Motor neuron (in vitro differentiated cells): Measurements from ENCODE around the gene MOCOS. TPM values are rescaled to one million over a fixed set of nuclear protein-coding genes. Genes with fewer than 3 reads are reported as not detected.

Experiments used
- ATAC-seq, 8 experiments: fragments of 200-7000 bp; cut with Tn5 transposase; replicated peaks in 6 of 8; 2 replicates each; pipeline ENCODE4 v1.8.0; 2021; ENCODE audit warnings: mild to moderate bottlenecking in 8 of 8, moderate library complexity in 8 of 8
- H3K27ac ChIP-seq, 2 donors: fragments of 250-450 bp; sonication (Bioruptor Pico); 2 replicates each; pipeline ENCODE4 v1.9.0; 2021; ENCODE audit warnings: antibody characterized with exemption in 2 of 2, mild to moderate bottlenecking in 2 of 2, moderate library complexity in 1 of 2
- H3K4me1 ChIP-seq, 2 donors: fragments of 250-450 bp; sonication (Bioruptor Pico); replicated peaks in 1 of 2; 2 replicates each; pipeline ENCODE4 v1.6.1; 2021; ENCODE audit warnings: antibody characterized with exemption in 2 of 2, mild to moderate bottlenecking in 2 of 2, moderate library complexity in 1 of 2
- H3K4me3 ChIP-seq, 5 donors: fragments of 250-450 bp; sonication (Bioruptor Pico); 2 replicates each; pipeline ENCODE4 v1.9.0; 2021; ENCODE audit warnings: antibody characterized with exemption in 5 of 5, mild to moderate bottlenecking in 5 of 5, moderate library complexity in 4 of 5
- WGBS, 10 experiments: fragments of 450-650 bp; shearing (Covaris generic); methylation state at CpG; one replicate each; pipeline ENCODE4 v1.0.0; 2022; 5-methylcytosine and 5-hydroxymethylcytosine counted together
- in situ Hi-C, 9 experiments: fragments of 400-800 bp; cut with MboI; loops; one replicate each; pipeline ENCODE4 v1.15.0; 2021; ENCODE audit warnings: low sequenced_read_pairs in 9 of 9, low pct_unique_long_range_greater_than_20kb in 2 of 9; ENCODE audit not compliant: unreplicated experiment in 9 of 9
- total RNA-seq, 8 experiments: library from RNA; unstranded; fragments of 300-600 nt; gene quantifications; 2 replicates each; pipeline versions ENCODE4 v1.2.3 to v1.2.4, GENCODE V29; 2022

The MOCOS gene
- total RNA-seq, 8 experiments from 2014 or later, result 0.43 to 15.1 (median 1.3) TPM

- H3K4me3 ChIP-seq, result no peak overlapping the region
- in situ Hi-C loops, result loop anchor here in 3 of 9 experiments (25.0 kb wide), 3 partner anchors 209 to 534 kb away; no protein-coding TSS in a partner anchor
- ATAC-seq, result no peak
- no peak overlapping the region for H3K27ac ChIP-seq
- peaks cover 5 to 13% of the 10 kb centered on the region in 2 donors for H3K4me1 ChIP-seq
- WGBS, 10 experiments, result 28 to 92% (median 79%) methylated on average over 2 to 14 of the region's 21 CpGs; no CpG with 5 or more reads in 5 of the 10 experiments
Measured at GRCh38 chr18:36295880-36296301, 108.6 kb downstream of the MOCOS start.

- H3K4me1 ChIP-seq, result peaks cover 5 to 13% of the 10 kb centered on the region in 2 donors
- peak; percentile 51 to 72 (median 61) for ATAC-seq
- WGBS, 10 experiments, result 0 to 3% (median 0%) methylated on average over 1 to 11 of the region's 47 CpGs; no CpG with 5 or more reads in 3 of the 10 experiments
- in situ Hi-C loops, result loop anchor here in 3 of 9 experiments (25.0 kb wide), 3 partner anchors 210 to 535 kb away; no protein-coding TSS in a partner anchor
- H3K27ac ChIP-seq, result peak overlapping the region; percentile 78 to 89
- peak overlapping the region; percentile 60 to 98 (median 79) for H3K4me3 ChIP-seq
Measured at GRCh38 chr18:36296650-36297416, 109.5 kb downstream of the MOCOS start.

DNA sequence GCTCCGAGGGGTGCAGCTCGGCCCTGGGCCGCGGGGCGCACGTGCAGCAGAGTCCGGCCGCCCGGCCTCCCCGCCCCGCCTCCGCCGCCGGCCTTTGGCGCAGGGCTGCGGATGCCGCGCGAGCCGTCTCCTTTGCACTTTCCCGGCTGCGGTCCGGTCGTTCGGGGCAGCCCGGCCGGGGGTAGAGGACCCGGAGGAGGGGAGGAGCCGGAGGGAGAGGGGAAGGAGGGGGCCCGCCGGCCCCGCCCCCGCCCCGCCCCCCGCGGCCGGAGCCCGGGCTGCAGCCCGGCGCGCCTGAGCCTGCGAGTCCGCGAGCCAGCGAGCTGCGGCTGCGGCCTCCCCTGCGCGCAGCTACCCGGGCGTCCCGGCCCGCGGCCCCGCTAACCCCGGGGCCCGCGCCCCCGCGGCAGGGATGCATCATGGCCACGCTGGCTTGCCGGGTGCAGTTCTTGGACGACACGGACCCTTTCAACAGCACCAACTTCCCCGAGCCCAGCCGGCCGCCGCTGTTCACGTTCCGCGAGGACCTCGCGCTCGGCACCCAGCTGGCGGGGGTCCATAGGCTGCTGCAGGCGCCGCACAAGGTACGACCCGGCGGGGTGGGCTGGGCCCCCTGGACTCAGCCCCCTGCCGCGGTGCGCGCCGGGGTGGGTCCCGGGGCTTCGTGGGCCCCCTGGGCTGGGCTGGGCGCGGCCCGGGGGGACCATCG, 110.3 kb downstream of the MOCOS start, which contains the start of gene FHOD3:
Gene FHOD3 (plus strand): TSS at position 297 of the 709 bp plus-strand sequence. CDS start 123 bp downstream, at position 420.
- Histone ChIP-seq H3K27ac (peak within 1 kb of the TSS; percentile 78 to 89), H3K4me1 (peaks cover 5 to 18% of the 10 kb centered on the region in 2 donors), H3K4me3 (peak within 1 kb of the TSS; percentile 60 to 98 (median 79))
- WGBS, 10 experiments, result 0% methylated on average over 3 to 4 of the region's 91 CpGs; no CpG with 5 or more reads in 8 of the 10 experiments
- ATAC-seq, result peak; percentile 54 to 82 (median 74)
- in situ Hi-C loops, result loop anchor here in 3 of 9 experiments (25.0 kb wide), 3 partner anchors 210 to 535 kb away; no protein-coding TSS in a partner anchor

DNA sequence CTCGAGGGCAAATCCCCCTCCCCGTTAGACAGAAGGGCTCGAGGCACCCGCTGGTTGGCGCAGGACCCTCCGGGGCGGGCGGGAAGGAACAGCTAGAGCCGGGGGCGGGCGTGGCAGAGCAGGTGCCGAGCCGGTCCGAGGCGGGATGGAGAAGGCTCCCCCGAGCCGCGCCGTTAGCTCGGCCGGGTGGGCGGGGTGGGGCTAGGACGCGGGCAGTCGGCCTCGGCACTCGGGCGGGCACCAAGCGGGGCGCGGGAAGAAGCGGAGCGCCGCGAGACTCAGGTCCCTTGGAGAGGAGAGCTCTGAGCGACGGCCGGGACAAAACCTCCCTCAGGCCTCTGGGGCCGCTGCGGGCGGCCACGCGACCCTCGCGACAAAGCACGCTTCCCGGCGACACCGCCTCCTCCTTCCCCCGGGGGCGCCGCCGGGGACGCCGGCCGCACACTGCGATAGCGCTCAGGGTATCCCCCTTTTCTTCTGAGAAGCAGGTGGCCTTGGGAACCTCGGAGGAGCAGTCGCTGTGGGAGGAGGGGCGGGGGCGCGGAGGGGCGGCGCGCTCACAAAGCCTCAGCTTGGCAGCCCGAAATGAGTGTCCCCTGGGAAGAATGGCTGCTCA, 110.9 kb downstream of the MOCOS start:
- Histone ChIP-seq H3K27ac (peak overlapping the region; percentile 78 to 89), H3K4me3 (peak overlapping the region; percentile 60 to 98 (median 79)), H3K4me1 (peaks cover 12 to 24% of the 10 kb centered on the region in 2 donors)
- ATAC-seq, result peak in 7 of 8 experiments; percentile 4 to 55 (median 46)
- WGBS, 10 experiments, result 0% methylated on average over 1 of the region's 67 CpGs; no CpG with 5 or more reads in 8 of the 10 experiments
- in situ Hi-C loops, result loop anchor here in 3 of 9 experiments (25.0 kb wide), 3 partner anchors 211 to 536 kb away; no protein-coding TSS in a partner anchor

GRCh38 chr18:36299015-36299414, 111.7 kb downstream of the MOCOS start:
- Histone ChIP-seq H3K27ac (peak overlapping the region in 1 of 2 donors; percentile 89), H3K4me3 (peak overlapping the region; percentile 60 to 98 (median 79)), H3K4me1 (peaks cover 16 to 30% of the 10 kb centered on the region in 2 donors)
- in situ Hi-C loops, result loop anchor here in 3 of 9 experiments (25.0 kb wide), 3 partner anchors 212 to 537 kb away; no protein-coding TSS in a partner anchor
- no peak for ATAC-seq
- 10 to 100% (median 58%) methylated on average over 2 to 6 of the region's 6 CpGs for WGBS, 10 experiments

DNA sequence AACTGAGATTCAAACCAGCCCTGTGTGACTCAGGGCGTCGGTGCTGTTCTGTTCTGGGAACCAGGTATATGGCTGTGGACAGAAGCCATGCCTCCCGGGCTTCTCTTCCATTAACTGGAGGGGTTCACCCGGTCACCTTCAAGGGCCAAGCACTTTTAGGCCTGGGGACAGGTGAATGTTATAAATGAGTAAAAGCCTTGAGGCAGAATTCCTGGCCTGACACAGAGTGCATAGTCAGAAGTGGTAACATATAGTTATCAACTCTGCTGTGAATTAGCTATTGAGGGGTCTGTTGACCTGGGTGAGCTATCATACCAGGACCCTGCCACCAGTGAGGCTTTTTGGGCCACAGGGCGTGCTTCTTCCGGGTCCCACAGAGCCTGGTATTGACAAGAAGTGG, 112.9 kb downstream of the MOCOS start:
- in situ Hi-C loops, result loop anchor here in 1 of 9 experiments (25.0 kb wide), 2 partner anchors 262 to 362 kb away; no protein-coding TSS in a partner anchor
- Histone ChIP-seq H3K4me3 (no peak overlapping the region), H3K27ac (no peak overlapping the region), H3K4me1 (peaks cover 16 to 30% of the 10 kb centered on the region in 2 donors)
- 70 to 100% (median 80%) methylated on average over 1 to 5 of the region's 6 CpGs; no CpG with 5 or more reads in 3 of the 10 experiments for WGBS, 10 experiments
- ATAC-seq, result no peak

DNA sequence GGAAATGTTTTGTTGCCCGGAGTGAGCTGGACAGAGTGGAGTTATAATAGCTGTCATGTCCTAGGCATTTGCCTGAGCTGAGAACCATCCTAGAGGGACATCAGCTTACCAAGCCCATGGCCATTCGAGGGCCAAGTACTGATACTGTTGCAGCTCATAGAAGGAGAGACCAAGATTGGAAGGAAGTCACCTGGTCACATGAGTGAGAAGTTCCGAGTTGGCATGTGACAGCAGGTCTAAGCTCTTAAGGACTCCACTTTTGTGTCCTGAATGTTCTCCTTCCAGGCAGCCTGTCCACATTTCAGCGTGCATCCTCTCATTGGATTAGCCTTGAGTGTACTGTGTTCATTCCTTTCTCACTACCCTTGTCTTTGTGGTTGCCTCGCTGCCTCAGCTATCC, 114.6 kb downstream of the MOCOS start:
- in situ Hi-C loops, result loop anchor here in 1 of 9 experiments (25.0 kb wide), 2 partner anchors 260 to 360 kb away; no protein-coding TSS in a partner anchor
- WGBS, 10 experiments, result 56 to 100% (median 86%) methylated on average over 2 to 4 of the region's 5 CpGs; no CpG with 5 or more reads in 4 of the 10 experiments
- ATAC-seq, result no peak
- H3K27ac ChIP-seq, result no peak overlapping the region
- peaks cover 16 to 30% of the 10 kb centered on the region in 2 donors for H3K4me1 ChIP-seq
- no peak overlapping the region for H3K4me3 ChIP-seq

GRCh38 chr18:36302676-36303075, 115.4 kb downstream of the MOCOS start:
- in situ Hi-C loops, result loop anchor here in 1 of 9 experiments (25.0 kb wide), 2 partner anchors 260 to 360 kb away; no protein-coding TSS in a partner anchor
- ATAC-seq, result peak in 2 of 8 experiments; percentile 2 to 39
- whole genome bisulfite sequencing, 10 experiments, result 20 to 93% (median 50%) methylated on average over 1 to 2 of the region's 2 CpGs; no CpG with 5 or more reads in 3 of the 10 experiments
- H3K4me1 ChIP-seq, result peaks cover 16 to 30% of the 10 kb centered on the region in 2 donors
- no peak overlapping the region for H3K4me3 ChIP-seq
- H3K27ac ChIP-seq, result no peak overlapping the region

- WGBS, 10 experiments, result 6 to 100% (median 81%) methylated on average over 1 to 6 of the region's 6 CpGs; no CpG with 5 or more reads in 4 of the 10 experiments
- peaks cover 16 to 30% of the 10 kb centered on the region in 2 donors for H3K4me1 ChIP-seq
- no peak overlapping the region for H3K27ac ChIP-seq
- ATAC-seq, result peak in 5 of 8 experiments; percentile 75 to 90 (median 81)
- in situ Hi-C loops, result loop anchor here in 1 of 9 experiments (25.0 kb wide), 2 partner anchors 259 to 359 kb away; no protein-coding TSS in a partner anchor
- no peak overlapping the region for H3K4me3 ChIP-seq
Measured at GRCh38 chr18:36303211-36303844, 116.0 kb downstream of the MOCOS start.

- WGBS, 10 experiments, result 50 to 100% (median 92%) methylated on average over 1 to 3 of the region's 3 CpGs; no CpG with 5 or more reads in 2 of the 10 experiments
- no peak for ATAC-seq
- in situ Hi-C loops, result loop anchor here in 1 of 9 experiments (25.0 kb wide), 2 partner anchors 258 to 358 kb away; no protein-coding TSS in a partner anchor
- Histone ChIP-seq H3K27ac (no peak overlapping the region), H3K4me1 (peaks cover 20 to 21% of the 10 kb centered on the region in 2 donors), H3K4me3 (no peak overlapping the region)
Measured at GRCh38 chr18:36304723-36305122, 117.4 kb downstream of the MOCOS start.

GRCh38 chr18:36305375-36305774, 118.1 kb downstream of the MOCOS start:
- Histone ChIP-seq H3K27ac (no peak overlapping the region), H3K4me1 (peaks cover 16 to 23% of the 10 kb centered on the region in 2 donors), H3K4me3 (no peak overlapping the region)
- in situ Hi-C loops, result loop anchor here in 1 of 9 experiments (25.0 kb wide), 2 partner anchors 257 to 357 kb away; no protein-coding TSS in a partner anchor
- no peak for ATAC-seq
- 20 to 88% (median 67%) methylated on average over 1 to 2 of the region's 2 CpGs; no CpG with 5 or more reads in 1 of the 10 experiments for WGBS, 10 experiments
